HG03175 (cell line): ENCODE results near the gene JMJD4.
"Not testable (repeated sequence)": the region's sequence is repeated elsewhere in the genome, so short reads cannot be mapped to it uniquely, and the experiment has no call there.

Source experiments
- ATAC-seq: cut with Tn5 transposase; IDR thresholded peaks from one replicate; pipeline ENCODE4 v1.9.1; 2021; ENCODE audit warnings: mild to moderate bottlenecking, moderate library complexity; ENCODE audit not compliant: unreplicated experiment

Gene JMJD4

DNA sequence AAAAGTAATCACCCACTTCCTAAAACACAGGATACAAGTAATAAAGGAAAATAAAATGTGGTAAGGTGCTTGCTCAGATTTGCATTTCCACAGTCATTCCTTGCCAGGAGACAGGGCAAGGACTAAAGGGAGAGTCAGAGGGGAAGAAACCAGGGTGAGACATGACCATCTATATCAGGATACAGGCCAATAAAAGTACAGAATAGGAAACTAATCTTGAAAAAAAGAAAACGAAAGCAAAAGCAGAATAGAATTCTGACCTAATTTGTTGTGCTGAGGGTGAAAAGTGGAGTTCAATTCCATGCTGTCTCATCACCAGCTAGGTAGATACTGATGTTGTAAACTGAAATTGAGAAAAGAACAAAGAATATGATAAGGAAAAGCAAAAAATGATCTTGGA is 27.3 kb downstream of the JMJD4 start:
- no peak for ATAC-seq

DNA sequence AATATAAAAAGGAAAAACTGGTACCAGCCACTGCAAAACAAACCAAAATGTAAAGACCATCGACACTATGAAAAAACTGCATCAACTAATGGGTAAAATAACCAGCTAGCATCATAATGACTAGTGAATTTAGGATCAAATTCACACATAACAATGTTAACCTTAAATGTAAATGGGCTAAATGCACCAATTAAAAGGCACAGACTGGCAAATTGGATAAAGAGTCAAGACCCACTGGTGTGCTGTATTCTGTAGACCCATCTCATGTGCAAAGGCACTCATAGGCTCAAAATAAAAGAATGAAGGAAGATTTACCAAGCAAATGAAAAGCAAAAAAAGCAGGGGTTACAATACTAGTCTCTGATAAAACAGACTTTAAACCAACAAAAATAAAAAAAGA is 33.5 kb downstream of the JMJD4 start:
- ATAC-seq = not testable (repeated sequence)

DNA sequence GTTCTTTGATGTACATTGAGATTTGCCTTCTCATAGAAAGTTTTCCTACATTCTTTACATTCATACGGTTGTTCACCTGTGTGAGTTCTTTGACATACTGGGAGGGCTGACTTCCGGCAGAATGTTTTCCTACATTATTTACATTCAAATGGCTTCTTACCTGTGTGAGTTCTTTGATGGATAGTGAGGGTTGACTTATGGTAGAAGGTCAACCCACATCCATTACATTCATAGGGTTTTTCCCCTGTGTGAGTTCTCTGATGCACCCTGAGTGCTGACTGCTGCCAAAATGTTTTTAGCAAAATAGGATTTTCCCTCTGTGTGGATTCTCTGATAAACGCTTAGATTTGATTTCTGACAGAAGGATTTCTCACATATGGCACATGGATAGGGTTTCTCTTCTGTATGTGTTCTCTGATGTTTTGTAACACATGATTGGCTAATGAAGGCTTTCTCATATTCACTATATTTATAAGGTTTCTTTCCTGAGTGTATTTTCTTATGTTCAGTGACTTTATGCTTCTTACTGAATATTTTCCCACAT is 37.7 kb downstream of the JMJD4 start:
- ATAC-seq = no peak

DNA sequence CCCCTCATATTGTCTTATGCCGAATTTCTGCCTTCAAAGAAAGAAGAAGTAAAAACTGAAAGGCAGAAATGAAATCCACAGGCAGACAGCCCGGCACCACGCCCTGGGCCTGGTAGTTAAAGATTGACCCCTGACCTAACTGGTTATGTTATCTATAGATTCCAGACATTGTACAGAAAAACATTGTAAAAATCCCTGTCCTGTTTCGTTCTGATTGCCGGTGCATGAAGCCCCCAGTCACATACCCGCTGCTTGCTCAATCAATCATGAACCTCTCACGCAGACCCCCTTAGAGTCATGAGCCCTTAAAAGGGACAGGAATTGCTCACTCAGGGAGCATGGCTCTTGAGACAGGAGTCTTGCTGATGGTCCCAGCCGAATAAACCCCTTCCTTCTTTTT is 49.3 kb downstream of the JMJD4 start:
- no peak for ATAC-seq
